ENCODE results near the gene CLOCK.

GRCh38 chr4:55568905-55569504 lies 22.3 kb upstream of the CLOCK start:
- no peak for TF ChIP-seq CTCF (IDR thresholded peaks at IDR 0.05; ENCODE audit: control extremely low read depth in 1 of 3, insufficient read depth in 1 of 3, low read depth in 1 of 3, low read length in 3 of 3)
- no peak for TF ChIP-seq CEBPB (IDR thresholded peaks at IDR 0.05; ENCODE audit: low read depth, low read length)
- TF ChIP-seq EP300 (IDR thresholded peaks at IDR 0.05; ENCODE audit: borderline replicate concordance in 1 of 2, low read depth in 2 of 2, low read length in 2 of 2), result no peak
- TF ChIP-seq MAX (IDR thresholded peaks at IDR 0.05), result no peak
- no peak for TF ChIP-seq POLR2AphosphoS5 (IDR thresholded peaks at IDR 0.05; ENCODE audit: low read depth, low read length)
- TF ChIP-seq HDAC6 (IDR thresholded peaks at IDR 0.05; ENCODE audit: low read depth, low read length), result no peak
- TF ChIP-seq EZH2 (IDR thresholded peaks at IDR 0.05; ENCODE audit: low read depth, low read length, severe bottlenecking), result no peak
- TF ChIP-seq EGR1 (IDR thresholded peaks at IDR 0.05; ENCODE audit: borderline replicate concordance, low read depth, low read length), result no peak
- no peak for TF ChIP-seq ASH2L (IDR thresholded peaks at IDR 0.05; ENCODE audit: low read length)
- no peak for TF ChIP-seq POLR2A (IDR thresholded peaks at IDR 0.05; ENCODE audit: control extremely low read depth in 1 of 2, low read depth in 2 of 2, low read length in 2 of 2)
- TF ChIP-seq TAF1 (IDR thresholded peaks at IDR 0.05; ENCODE audit: low read depth, low read length), result no peak

Data from H1 (cell line).